H1 (cell line): ENCODE data around the gene FAN1. TPM values are rescaled to one million over a fixed set of nuclear protein-coding genes. Genes with fewer than 3 reads are reported as not detected.

ENCODE experiments used
- CTCF ChIA-PET: fragments of 300-600 bp; sonication (Branson Sonifier 250); formaldehyde crosslinking; loops from one replicate; lab custom pipeline; 2021; ENCODE audit not compliant: partially characterized antibody; lab: Charles Lee
- POLR2A ChIA-PET: fragments of 300-600 bp; sonication (Branson Sonifier 250); formaldehyde crosslinking; loops from one replicate; lab custom pipeline; 2021; ENCODE audit warnings: inconsistent platforms; ENCODE audit not compliant: partially characterized antibody; lab: Charles Lee
- DNase-seq, 2 experiments: peaks; one replicate each; pipeline versions ENCODE4 v3.0.0 to v3.0.0-alpha.2; 2010 to 2022; ENCODE audit warnings: low spot score in 2 of 2, low read depth in 1 of 2, mixed read lengths in 1 of 2
- FAIRE-seq: peaks from 2 replicates; lab custom pipeline; 2011; peaks lifted over from hg19 to GRCh38; lab: Jason Lieb, UNC
- H2AFZ ChIP-seq: 2 replicates; pipeline ENCODE4 v1.8.1; 2012; ENCODE audit warnings: low read length, inconsistent platforms
- H2AK5ac ChIP-seq: 2 replicates; pipeline ENCODE4 v1.6.1; 2013; ENCODE audit warnings: low read depth, low read length
- H2BK120ac ChIP-seq: replicated peaks from 2 replicates; pipeline ENCODE3; 2013; ENCODE audit warnings: low read depth, low read length, inconsistent platforms
- H2BK12ac ChIP-seq: 2 replicates; pipeline ENCODE4 v1.6.1; 2013; ENCODE audit warnings: low read depth, low read length
- H2BK15ac ChIP-seq: 2 replicates; pipeline ENCODE4 v1.6.1; 2013; ENCODE audit warnings: low read length
- H2BK20ac ChIP-seq: 2 replicates; pipeline ENCODE4 v1.6.1; 2013; ENCODE audit warnings: low read length
- H2BK5ac ChIP-seq: 2 replicates; pipeline ENCODE4 v1.6.1; 2013; ENCODE audit warnings: low read depth, low read length
- H3K14ac ChIP-seq: 2 replicates; pipeline ENCODE4 v1.6.1; 2013; ENCODE audit warnings: inconsistent platforms; ENCODE audit not compliant: insufficient read length
- H3K18ac ChIP-seq: 2 replicates; pipeline ENCODE4 v1.6.1; 2013; ENCODE audit warnings: low read length; ENCODE audit errors: extremely low read depth
- H3K23ac ChIP-seq: 2 replicates; pipeline ENCODE4 v1.6.1; 2013; ENCODE audit warnings: inconsistent platforms; ENCODE audit not compliant: insufficient read length
- H3K23me2 ChIP-seq: 2 replicates; pipeline ENCODE4 v1.6.1; 2013; ENCODE audit warnings: low read depth, low read length
- H3K27ac ChIP-seq: 2 replicates; pipeline ENCODE4 v1.6.1; 2011; ENCODE audit warnings: low read depth, low read length, inconsistent platforms
- H3K27me3 ChIP-seq, 4 experiments: replicated peaks in 1 of 4; 1 replicate in 1 of 4; 2 replicates in 3 of 4; pipeline versions ENCODE4 v1.6.1 to v1.8.1; 2011 to 2013; ENCODE audit warnings: low read length in 3 of 4, mild to moderate bottlenecking in 3 of 4, inconsistent platforms in 2 of 4, mixed read lengths in 2 of 4, moderate library complexity in 1 of 4; ENCODE audit not compliant: control insufficient read depth in 3 of 4, insufficient read depth in 3 of 4; ENCODE audit errors: extremely low read depth in 1 of 4
- H3K36me3 ChIP-seq, 4 experiments: 2 replicates each; pipeline versions ENCODE4 v1.6.1 to v1.8.1; 2011 to 2013; ENCODE audit warnings: mild to moderate bottlenecking in 4 of 4, low read length in 3 of 4, moderate library complexity in 2 of 4, control low read depth in 1 of 4, inconsistent platforms in 1 of 4; ENCODE audit not compliant: insufficient read depth in 4 of 4, control insufficient read depth in 2 of 4
- H3K4ac ChIP-seq: replicated peaks from 2 replicates; pipeline ENCODE3; 2013; ENCODE audit warnings: low read length, low read depth, mixed read lengths, inconsistent platforms; ENCODE audit not compliant: insufficient read length
- H3K4me1 ChIP-seq, 4 experiments: replicated peaks in 1 of 4; 1 replicate in 1 of 4; 2 replicates in 3 of 4; pipeline versions ENCODE4 v1.6.1 to v1.8.1; 2011 to 2013; ENCODE audit warnings: low read length in 3 of 4, inconsistent platforms in 2 of 4, mixed read lengths in 1 of 4; ENCODE audit not compliant: insufficient read depth in 4 of 4, control insufficient read depth in 3 of 4
- H3K4me2 ChIP-seq, 2 experiments: 2 replicates each; pipeline versions ENCODE4 v1.6.1 to v1.8.1; 2011 to 2013; ENCODE audit warnings: low read depth in 2 of 2, low read length in 2 of 2, control low read depth in 1 of 2, inconsistent platforms in 1 of 2, mild to moderate bottlenecking in 1 of 2; ENCODE audit not compliant: insufficient read depth in 1 of 2
- H3K4me3 ChIP-seq, 4 experiments: fragments of 200-600, 300-600 bp in 1 of 4; sonication (generic), shearing (Covaris generic), sonication (Bioruptor Twin) in 1 of 4; 2 replicates each; pipeline versions ENCODE4 v1.5.1 to v1.8.1; 2011 to 2016; ENCODE audit warnings: low read length in 4 of 4, low read depth in 3 of 4, control low read depth in 2 of 4, inconsistent platforms in 2 of 4, mild to moderate bottlenecking in 2 of 4, mixed read lengths in 1 of 4, moderate library complexity in 1 of 4; ENCODE audit not compliant: insufficient read depth in 2 of 4; ENCODE audit errors: extremely low read depth in 1 of 4
- H3K56ac ChIP-seq: replicated peaks from 2 replicates; pipeline ENCODE3; 2013; ENCODE audit warnings: low read depth, mild to moderate bottlenecking, mixed read lengths, low read length, inconsistent platforms; ENCODE audit not compliant: insufficient read length
- H3K79me1 ChIP-seq: 2 replicates; pipeline ENCODE4 v1.6.1; 2013; ENCODE audit warnings: low read depth, low read length, control low read depth
- H3K79me2 ChIP-seq, 2 experiments: 2 replicates each; pipeline versions ENCODE4 v1.6.1 to v1.8.1; 2012 to 2013; ENCODE audit warnings: low read length in 2 of 2, mild to moderate bottlenecking in 2 of 2, inconsistent platforms in 1 of 2; ENCODE audit not compliant: insufficient read depth in 2 of 2, control insufficient read depth in 1 of 2
- H3K9ac ChIP-seq, 4 experiments: replicated peaks in 1 of 4; 1 replicate in 1 of 4; 2 replicates in 3 of 4; pipeline versions ENCODE4 v1.6.1 to v1.8.1; 2011 to 2013; ENCODE audit warnings: low read depth in 3 of 4, low read length in 3 of 4, control low read depth in 2 of 4, mild to moderate bottlenecking in 2 of 4, moderate library complexity in 2 of 4, inconsistent platforms in 1 of 4; ENCODE audit errors: extremely low read depth in 1 of 4
- H3K9me3 ChIP-seq, 2 experiments: 2 replicates each; pipeline versions ENCODE4 v1.6.1 to v1.8.1; 2012 to 2013; ENCODE audit warnings: mild to moderate bottlenecking in 2 of 2, moderate library complexity in 2 of 2, control low read depth in 1 of 2, inconsistent platforms in 1 of 2, low read depth in 1 of 2, low read length in 1 of 2, mixed read lengths in 1 of 2; ENCODE audit not compliant: insufficient read depth in 2 of 2
- H4K20me1 ChIP-seq, 2 experiments: replicated peaks in 1 of 2; 2 replicates each; pipeline versions ENCODE3 to v1.8.1; 2011 to 2013; ENCODE audit warnings: inconsistent platforms in 2 of 2, low read length in 2 of 2, mild to moderate bottlenecking in 1 of 2; ENCODE audit not compliant: insufficient read depth in 2 of 2, control insufficient read depth in 1 of 2
- H4K5ac ChIP-seq: 2 replicates; pipeline ENCODE4 v1.6.1; 2013; ENCODE audit warnings: low read length, low read depth, mixed read lengths, inconsistent platforms; ENCODE audit not compliant: insufficient read length
- H4K8ac ChIP-seq: 2 replicates; pipeline ENCODE4 v1.8.0; 2013; ENCODE audit warnings: mild to moderate bottlenecking, moderate library complexity, low read length, inconsistent platforms; ENCODE audit not compliant: insufficient read depth; ENCODE audit errors: extremely low read depth
- H4K91ac ChIP-seq: replicated peaks from 2 replicates; pipeline ENCODE3; 2013; ENCODE audit warnings: low read length, mixed read lengths, inconsistent platforms; ENCODE audit not compliant: insufficient read length
- CBX5 ChIP-seq: fragments of 300-800, 300-1000 bp; sonication (generic); IDR thresholded peaks from 2 replicates; pipeline ENCODE4 v1.7.1; 2016; ENCODE audit warnings: antibody characterized with exemption, low read length, low read depth
- HDAC6 ChIP-seq: IDR thresholded peaks from one replicate; pipeline ENCODE4 v1.7.1; 2012; ENCODE audit warnings: low read depth, mild to moderate bottlenecking, inconsistent platforms, low read length, moderate library complexity
- JUN ChIP-seq: IDR thresholded peaks from 2 replicates; pipeline ENCODE4 v1.6.1; 2011; ENCODE audit warnings: low read depth, mild to moderate bottlenecking, improper control_type of control experiment, low read length
- KDM5A ChIP-seq: fragments of 200-600 bp; IDR thresholded peaks from 2 replicates; pipeline ENCODE4 v1.7.1; 2012; ENCODE audit warnings: mild to moderate bottlenecking, low read length, inconsistent platforms, mixed read lengths
- POLR2A ChIP-seq, 2 experiments: IDR thresholded peaks; 1 replicate in 1 of 2; 2 replicates in 1 of 2; pipeline ENCODE4 v1.6.1; 2011; ENCODE audit warnings: low read depth in 2 of 2, low read length in 2 of 2, mild to moderate bottlenecking in 2 of 2; ENCODE audit errors: control extremely low read depth in 1 of 2
- POLR2AphosphoS5 ChIP-seq: IDR thresholded peaks from 2 replicates; pipeline ENCODE4 v1.6.1; 2011; ENCODE audit warnings: low read depth, low read length
- POU5F1 ChIP-seq: IDR thresholded peaks from 2 replicates; pipeline ENCODE4 v1.6.1; 2011; ENCODE audit warnings: low read depth, mild to moderate bottlenecking, low read length, moderate library complexity
- RAD21 ChIP-seq, 2 experiments: IDR thresholded peaks in 1 of 2; conservative IDR thresholded peaks in 1 of 2; 2 replicates each; pipeline ENCODE4 v1.6.1; 2011; ENCODE audit warnings: low read depth in 2 of 2, low read length in 2 of 2, improper control_type of control experiment in 1 of 2, inconsistent platforms in 1 of 2, mild to moderate bottlenecking in 1 of 2, moderate library complexity in 1 of 2
- SP4 ChIP-seq: IDR thresholded peaks from 2 replicates; pipeline ENCODE4 v1.6.1; 2012; ENCODE audit warnings: low read length, inconsistent platforms
- TAF7 ChIP-seq: optimal IDR thresholded peaks from 2 replicates; pipeline ENCODE3; 2011; ENCODE audit warnings: low read depth, mild to moderate bottlenecking, inconsistent platforms, low read length, moderate library complexity, borderline replicate concordance
- ZNF274 ChIP-seq: IDR thresholded peaks from 2 replicates; pipeline ENCODE4 v1.7.0; 2012; ENCODE audit warnings: low read length, borderline replicate concordance; ENCODE audit errors: extremely low read depth
- WGBS, 2 experiments: shearing (Covaris generic) in 1 of 2; methylation state at CpG; one replicate each; pipeline versions ENCODE4 v1.1.6 to v1.1.7; 2013 to 2015; ENCODE audit warnings: low lambda C conversion rate in 2 of 2, mixed read lengths in 2 of 2, inconsistent platforms in 1 of 2, low coverage in 1 of 2, missing lambda C conversion rate in 1 of 2; ENCODE audit not compliant: insufficient replicate concordance in 2 of 2, insufficient coverage in 1 of 2, insufficient read length in 1 of 2; ENCODE audit errors: extremely low coverage in 1 of 2, missing lambda C conversion rate in 1 of 2; 5-methylcytosine and 5-hydroxymethylcytosine counted together
- polyA plus RNA-seq, 7 experiments: library from polyadenylated mRNA; depleted of rRNA in 3 of 7; stranded (reverse) in 5 of 7; unstranded in 2 of 7; fragments of >200 nt in 5 of 7; fragments of 200-250 nt in 2 of 7; gene quantifications; 1 replicate in 5 of 7; 2 replicates in 1 of 7; 4 replicates in 1 of 7; pipeline versions ENCODE4 v1.2.1 to v1.2.3, GENCODE V29; 2011 to 2013; ENCODE audit warnings: missing spikeins in 2 of 7, mixed read lengths in 2 of 7
- total RNA-seq: library from RNA; stranded (reverse); fragmentation: NEBNext Ultra II Directional; extraction: Animal tissue kit (Norgen Biotek cat#: 25700); gene quantifications from 2 replicates; pipeline ENCODE4 v1.2.1, GENCODE V29; 2021

Gene FAN1
- total and polyA plus RNA-seq, 2 of the 8 experiments (the other 6 are each of a cell fraction or from before 2014, with no cell fraction given) = 8.6 to 24.9 TPM

GRCh38 chr15:30991255-30992235 is 87.8 kb downstream of the FAN1 start, which contains the start of gene MTMR10:
TSS of gene MTMR10 (minus strand) at chr15:30991628. CDS start at chr15:30991506, 122 bp downstream.
- Histone ChIP-seq H2BK20ac (no peak within 1 kb of the TSS), H3K79me1 (peaks cover 2% of the 10 kb centered on the region; the same call in 1 of the 2 replicates), H3K36me3 (no peaks in the 10 kb centered on the region), H2BK5ac (peak within 1 kb of the TSS; percentile 57; the same call in 1 of the 2 replicates), H2AK5ac (no peak within 1 kb of the TSS), H3K4ac (peak within 1 kb of the TSS; percentile 78), H3K4me1 (peaks cover 0 to 2% (median 0%) of the 10 kb centered on the region in 4 experiments; a peak in 1 of 7 replicates), H2BK120ac (peak within 1 kb of the TSS; percentile 86), H4K5ac (peak within 1 kb of the TSS; percentile 86), H3K9me3 (no peaks in the 10 kb centered on the region), H3K9ac (peak within 1 kb of the TSS; percentile 13 to 87 (median 80)), H4K8ac (peak within 1 kb of the TSS; percentile 93; the same call in 1 of the 2 replicates), H3K56ac (peak within 1 kb of the TSS; percentile 82), H3K27ac (peak within 1 kb of the TSS; percentile 81), H3K23ac (no peak within 1 kb of the TSS), H2AFZ (peak within 1 kb of the TSS; percentile 77; the same call in 1 of the 2 replicates), H3K4me2 (peak within 1 kb of the TSS; percentile 82 to 85), H4K91ac (peak within 1 kb of the TSS; percentile 55), H4K20me1 (no peaks in the 10 kb centered on the region), H3K14ac (no peak within 1 kb of the TSS), H3K23me2 (peaks cover 8% of the 10 kb centered on the region; the same call in 1 of the 2 replicates), H2BK12ac (no peak within 1 kb of the TSS; the same call in 1 of the 2 replicates), H3K18ac (peak within 1 kb of the TSS; percentile 60), H2BK15ac (no peak within 1 kb of the TSS), H3K27me3 (no peaks in the 10 kb centered on the region), H3K79me2 (peaks cover 0 to 6% of the 10 kb centered on the region in 2 experiments; a peak in 2 of 4 replicates), H3K4me3 (peak within 1 kb of the TSS; percentile 73 to 91 (median 86))
- FAIRE-seq (no peak), DNase-seq (peak; percentile 38 to 86)
- POLR2A ChIA-PET = interaction anchor here (0.6 to 2.5 kb wide), 17 partner anchors 9 to 469 kb away, joined by 3 to 14 read pairs (median 3); no protein-coding TSS in a partner anchor
- 2% methylated on average over 53 of the region's 114 CpGs; no CpG with 5 or more reads in 1 of the 2 experiments for WGBS, 2 experiments
- CTCF ChIA-PET = interaction anchor here (0.8 to 1.6 kb wide), 6 partner anchors 10 to 138 kb away, joined by 3 to 5 read pairs (median 4); no protein-coding TSS in a partner anchor
- TF ChIP-seq HDAC6 = no peak
- no peak for TF ChIP-seq POU5F1
- no peak for TF ChIP-seq CBX5
- TF ChIP-seq POLR2AphosphoS5 = 0 out of 2 replicates have a peak, but pooled peaks have one; percentile 36
- no peak for TF ChIP-seq SP4
- no peak for TF ChIP-seq RAD21 (IDR thresholded peaks at IDR 0.05 in 1 of 2, conservative IDR thresholded peaks at IDR 0.05 in 1 of 2; ENCODE audit: low read depth in 2 of 2, low read length in 2 of 2)
- no peak for TF ChIP-seq TAF7
- no peak for TF ChIP-seq JUN
- no peak for TF ChIP-seq ZNF274
- TF ChIP-seq POLR2A (IDR thresholded peaks at IDR 0.05; ENCODE audit: control extremely low read depth in 1 of 2, low read depth in 2 of 2, low read length in 2 of 2) = peak in 1 of 2 experiments; percentile 82; a peak in 2 of 3 replicates
- TF ChIP-seq KDM5A = no peak
